WTC11 (cell line): Measurements from ENCODE around the gene MIEF2. TPM values are rescaled to one million over a fixed set of nuclear protein-coding genes. Genes with fewer than 3 reads are reported as not detected.
A peak's percentile ranks its signal among the peaks of the same experiment; 100 is the strongest.

ENCODE experiments used
- ATAC-seq: fragments of 200-7000 bp; cut with Tn5 transposase; 2 replicates; pipeline ENCODE4 v1.10.0; 2021; ENCODE audit warnings: mild to moderate bottlenecking, moderate library complexity
- CTCF ChIA-PET: fragments of 300-600 bp; sonication (Branson Sonifier 250); formaldehyde crosslinking; loops from one replicate; lab custom pipeline; 2021; ENCODE audit warnings: antibody characterized with exemption; lab: Charles Lee
- POLR2A ChIA-PET: fragments of 350-600 bp; sonication (Branson Sonifier 250); formaldehyde crosslinking; loops from one replicate; lab custom pipeline; 2021; ENCODE audit warnings: antibody characterized with exemption; lab: Charles Lee
- DNase-seq: peaks from one replicate; pipeline ENCODE4 v3.0.0; 2021; ENCODE audit warnings: low spot score
- H3K27ac Mint-ChIP-seq: 2 replicates; pipeline ENCODE4 v1.8.0; 2021; ENCODE audit warnings: mixed read lengths
- H3K27me3 Mint-ChIP-seq: 2 replicates; pipeline ENCODE4 v1.8.0; 2021; ENCODE audit warnings: low read depth, mild to moderate bottlenecking, moderate library complexity, mixed read lengths
- H3K36me3 Mint-ChIP-seq: 2 replicates; pipeline ENCODE4 v1.8.0; 2021; ENCODE audit warnings: mixed read lengths
- H3K4me1 Mint-ChIP-seq: 2 replicates; pipeline ENCODE4 v1.8.0; 2022; ENCODE audit warnings: mixed read lengths
- H3K4me3 Mint-ChIP-seq: 2 replicates; pipeline ENCODE4 v1.8.0; 2021; ENCODE audit warnings: mild to moderate bottlenecking, moderate library complexity, mixed read lengths
- H3K9me3 Mint-ChIP-seq: 2 replicates; pipeline ENCODE4 v1.8.0; 2021; ENCODE audit warnings: mixed read lengths
- ATF1 ChIP-seq: sonication (generic); formaldehyde crosslinking; IDR thresholded peaks from 2 replicates; pipeline ENCODE4 v1.8.1; 2023; ENCODE audit warnings: mild to moderate bottlenecking, moderate library complexity, missing genetic modification reagents
- CBFB ChIP-seq: sonication (generic); formaldehyde crosslinking; IDR thresholded peaks from 2 replicates; pipeline ENCODE4 v1.8.1; 2022; ENCODE audit warnings: mild to moderate bottlenecking, low read depth, missing genetic modification reagents
- ELF4 ChIP-seq: sonication (generic); formaldehyde crosslinking; IDR thresholded peaks from 2 replicates; pipeline ENCODE4 v1.8.1; 2022; ENCODE audit warnings: low read depth, mild to moderate bottlenecking, moderate library complexity, missing genetic modification reagents
- EMX1 ChIP-seq: fragments of 250-450 bp; sonication (Bioruptor Pico); IDR thresholded peaks from 2 replicates; pipeline ENCODE4 v1.8.0; 2021; ENCODE audit warnings: mild to moderate bottlenecking
- GABPB1 ChIP-seq: sonication (generic); formaldehyde crosslinking; IDR thresholded peaks from 2 replicates; pipeline ENCODE4 v1.8.1; 2023; ENCODE audit warnings: mild to moderate bottlenecking, missing genetic modification reagents
- GRHL2 ChIP-seq: fragments of 250-450 bp; sonication (Bioruptor Pico); IDR thresholded peaks from 2 replicates; pipeline ENCODE4 v1.8.0; 2022; ENCODE audit warnings: mild to moderate bottlenecking, moderate library complexity; ENCODE audit not compliant: insufficient replicate concordance, severe bottlenecking
- HMGA2 ChIP-seq: fragments of 250-450 bp; sonication (Bioruptor Pico); IDR thresholded peaks from 2 replicates; pipeline ENCODE4 v1.4.0; 2021; ENCODE audit warnings: mild to moderate bottlenecking, moderate library complexity
- NR3C1 ChIP-seq: sonication (generic); formaldehyde crosslinking; conservative IDR thresholded peaks from 2 replicates; pipeline ENCODE4 v1.8.1; 2023; ENCODE audit warnings: low read depth, mild to moderate bottlenecking, missing genetic modification reagents
- TEAD1 ChIP-seq: sonication (generic); formaldehyde crosslinking; IDR thresholded peaks from 2 replicates; pipeline ENCODE4 v1.8.0; 2022; ENCODE audit warnings: mild to moderate bottlenecking, missing genetic modification reagents
- TP53 ChIP-seq: sonication (generic); formaldehyde crosslinking; IDR thresholded peaks from 2 replicates; pipeline ENCODE4 v1.8.1; 2023; ENCODE audit warnings: mild to moderate bottlenecking, missing genetic modification reagents
- ZNF671 ChIP-seq: fragments of 250-450 bp; sonication (Bioruptor Pico); IDR thresholded peaks from 2 replicates; pipeline ENCODE4 v1.8.0; 2021; ENCODE audit warnings: mild to moderate bottlenecking
- total RNA-seq: library from RNA; stranded (reverse); gene quantifications from 3 replicates; pipeline ENCODE4 v1.2.3, GENCODE V29; 2021
- TF ChIP-seq, protein P1 (sequence below): sonication (generic); formaldehyde crosslinking; conservative IDR thresholded peaks from 2 replicates; pipeline ENCODE4 v1.8.1; 2022; ENCODE audit warnings: mild to moderate bottlenecking, missing genetic modification reagents
- TF ChIP-seq, protein P2 (sequence below): sonication (generic); formaldehyde crosslinking; IDR thresholded peaks from 2 replicates; pipeline ENCODE4 v1.8.1; 2022; ENCODE audit warnings: mild to moderate bottlenecking, moderate library complexity, missing genetic modification reagents
- TF ChIP-seq, protein P3 (sequence below): sonication (generic); formaldehyde crosslinking; IDR thresholded peaks from 2 replicates; pipeline ENCODE4 v1.8.1; 2023; ENCODE audit warnings: mild to moderate bottlenecking, missing genetic modification reagents, borderline replicate concordance
- TF ChIP-seq, protein P4 (sequence below): fragments of 250-450 bp; sonication (Bioruptor Pico); conservative IDR thresholded peaks from 2 replicates; pipeline ENCODE4 v1.9.0; 2021; ENCODE audit warnings: mild to moderate bottlenecking
- TF ChIP-seq, protein P5 (sequence below): fragments of 250-450 bp; sonication (Bioruptor Pico); IDR thresholded peaks from 2 replicates; pipeline ENCODE4 v1.9.0; 2021; ENCODE audit warnings: mild to moderate bottlenecking

Gene MIEF2
- total RNA-seq, 1 experiment from 2014 or later: 18.8 TPM

DNA sequence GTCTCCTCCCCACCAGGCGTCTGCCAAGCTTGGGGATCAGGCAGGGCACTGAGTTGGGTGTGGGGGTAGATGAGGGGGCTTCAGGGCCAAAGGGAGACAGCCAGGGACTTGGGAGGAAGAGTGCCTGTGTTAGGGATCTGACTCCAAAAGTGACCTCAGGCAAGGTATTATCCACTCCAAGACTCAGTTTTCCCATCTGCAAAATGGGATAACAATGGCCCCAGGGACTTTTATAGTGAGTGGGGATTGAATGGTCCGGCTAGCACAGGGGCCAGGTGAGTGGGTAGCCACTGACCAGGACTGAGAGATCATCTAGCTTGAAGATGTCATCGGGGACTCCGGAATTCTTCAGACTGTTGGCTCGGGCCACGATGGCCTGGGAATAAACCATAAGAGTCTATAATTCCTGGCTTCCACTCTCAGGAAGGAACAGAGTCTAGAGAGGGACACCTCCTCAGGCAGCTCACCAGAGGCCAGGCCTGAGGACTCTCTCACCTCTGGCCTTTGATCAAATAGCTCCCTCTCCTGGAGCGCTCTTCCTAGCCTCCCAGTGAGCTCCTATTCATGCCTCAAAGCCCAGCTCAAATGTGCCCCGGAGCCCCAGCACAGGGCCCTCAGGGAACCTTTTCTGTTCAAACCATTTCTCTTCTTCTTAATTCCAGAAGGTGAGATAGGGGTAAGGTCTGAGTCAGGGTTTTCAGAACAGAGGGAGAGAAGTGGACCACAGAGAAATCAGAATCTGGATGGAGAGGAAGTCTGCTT, 5.4 kb upstream of the MIEF2 start:
- peaks cover 24% of the 10 kb centered on the region for H3K4me1 Mint-ChIP-seq
- no peak overlapping the region for H3K4me3 Mint-ChIP-seq
- ATAC-seq (no peak), DNase-seq (no peak)
- TF ChIP-seq ELF4 (CRISPR knock-in tag) (no peak), HMGA2 (CRISPR knock-in tag) (no peak), ATF1 (CRISPR knock-in tag) (no peak), EMX1 (CRISPR knock-in tag) (no peak), CBFB (CRISPR knock-in tag) (no peak), TEAD1 (no peak)
- TF ChIP-seq, protein P1, sequence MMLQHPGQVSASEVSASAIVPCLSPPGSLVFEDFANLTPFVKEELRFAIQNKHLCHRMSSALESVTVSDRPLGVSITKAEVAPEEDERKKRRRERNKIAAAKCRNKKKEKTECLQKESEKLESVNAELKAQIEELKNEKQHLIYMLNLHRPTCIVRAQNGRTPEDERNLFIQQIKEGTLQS (CRISPR knock-in tag): no peak
- TF ChIP-seq, protein P2, sequence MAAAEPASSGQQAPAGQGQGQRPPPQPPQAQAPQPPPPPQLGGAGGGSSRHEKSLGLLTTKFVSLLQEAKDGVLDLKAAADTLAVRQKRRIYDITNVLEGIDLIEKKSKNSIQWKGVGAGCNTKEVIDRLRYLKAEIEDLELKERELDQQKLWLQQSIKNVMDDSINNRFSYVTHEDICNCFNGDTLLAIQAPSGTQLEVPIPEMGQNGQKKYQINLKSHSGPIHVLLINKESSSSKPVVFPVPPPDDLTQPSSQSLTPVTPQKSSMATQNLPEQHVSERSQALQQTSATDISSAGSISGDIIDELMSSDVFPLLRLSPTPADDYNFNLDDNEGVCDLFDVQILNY (CRISPR knock-in tag): no peak
- peak overlapping the region; percentile 49; the same call in 1 of the 2 replicates for H3K27ac Mint-ChIP-seq
- peaks cover 52% of the 10 kb centered on the region for H3K36me3 Mint-ChIP-seq
- no peaks in the 10 kb centered on the region for H3K27me3 Mint-ChIP-seq
- H3K9me3 Mint-ChIP-seq: no peaks in the 10 kb centered on the region
- CTCF ChIA-PET: interaction anchor here (0.9 to 1.4 kb wide), 7 partner anchors 8 to 114 kb away, joined by 3 to 8 read pairs (median 4); no protein-coding TSS in a partner anchor
- POLR2A ChIA-PET: no interaction called here

DNA sequence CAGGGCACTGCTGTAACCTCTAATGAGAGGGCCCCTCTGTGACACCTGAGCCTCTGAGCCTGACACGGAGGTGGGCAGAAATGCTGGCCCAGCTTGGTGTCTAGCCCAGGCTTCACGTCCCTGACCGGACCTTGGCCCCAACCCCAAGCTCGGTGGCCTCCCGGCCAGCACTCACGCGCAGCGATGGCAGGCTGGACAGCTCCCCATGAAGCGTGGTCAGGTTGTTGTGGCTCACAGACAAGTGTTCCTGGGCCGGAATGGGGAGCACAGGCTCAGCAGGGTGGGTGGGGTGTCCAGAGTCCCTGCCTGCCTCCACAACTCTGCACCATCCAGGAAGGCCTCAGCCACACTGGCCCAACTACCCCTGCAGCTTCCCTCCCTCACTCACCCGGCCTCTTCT, 4.1 kb upstream of the MIEF2 start:
- peaks cover 26% of the 10 kb centered on the region for H3K4me1 Mint-ChIP-seq
- ATAC-seq (no peak), DNase-seq (no peak)
- TF ChIP-seq, protein P3, sequence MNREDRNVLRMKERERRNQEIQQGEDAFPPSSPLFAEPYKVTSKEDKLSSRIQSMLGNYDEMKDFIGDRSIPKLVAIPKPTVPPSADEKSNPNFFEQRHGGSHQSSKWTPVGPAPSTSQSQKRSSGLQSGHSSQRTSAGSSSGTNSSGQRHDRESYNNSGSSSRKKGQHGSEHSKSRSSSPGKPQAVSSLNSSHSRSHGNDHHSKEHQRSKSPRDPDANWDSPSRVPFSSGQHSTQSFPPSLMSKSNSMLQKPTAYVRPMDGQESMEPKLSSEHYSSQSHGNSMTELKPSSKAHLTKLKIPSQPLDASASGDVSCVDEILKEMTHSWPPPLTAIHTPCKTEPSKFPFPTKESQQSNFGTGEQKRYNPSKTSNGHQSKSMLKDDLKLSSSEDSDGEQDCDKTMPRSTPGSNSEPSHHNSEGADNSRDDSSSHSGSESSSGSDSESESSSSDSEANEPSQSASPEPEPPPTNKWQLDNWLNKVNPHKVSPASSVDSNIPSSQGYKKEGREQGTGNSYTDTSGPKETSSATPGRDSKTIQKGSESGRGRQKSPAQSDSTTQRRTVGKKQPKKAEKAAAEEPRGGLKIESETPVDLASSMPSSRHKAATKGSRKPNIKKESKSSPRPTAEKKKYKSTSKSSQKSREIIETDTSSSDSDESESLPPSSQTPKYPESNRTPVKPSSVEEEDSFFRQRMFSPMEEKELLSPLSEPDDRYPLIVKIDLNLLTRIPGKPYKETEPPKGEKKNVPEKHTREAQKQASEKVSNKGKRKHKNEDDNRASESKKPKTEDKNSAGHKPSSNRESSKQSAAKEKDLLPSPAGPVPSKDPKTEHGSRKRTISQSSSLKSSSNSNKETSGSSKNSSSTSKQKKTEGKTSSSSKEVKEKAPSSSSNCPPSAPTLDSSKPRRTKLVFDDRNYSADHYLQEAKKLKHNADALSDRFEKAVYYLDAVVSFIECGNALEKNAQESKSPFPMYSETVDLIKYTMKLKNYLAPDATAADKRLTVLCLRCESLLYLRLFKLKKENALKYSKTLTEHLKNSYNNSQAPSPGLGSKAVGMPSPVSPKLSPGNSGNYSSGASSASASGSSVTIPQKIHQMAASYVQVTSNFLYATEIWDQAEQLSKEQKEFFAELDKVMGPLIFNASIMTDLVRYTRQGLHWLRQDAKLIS (CRISPR knock-in tag): no peak
- H3K4me3 Mint-ChIP-seq: no peak overlapping the region; the same call in 1 of the 2 replicates
- POLR2A ChIA-PET: no interaction called here
- CTCF ChIA-PET: interaction anchor here (2.5 kb wide), 1 partner anchor 9 kb away, joined by 15 read pairs; no protein-coding TSS in a partner anchor
- H3K27ac Mint-ChIP-seq: 0 out of 2 replicates have a peak overlapping the region, but pooled peaks have one; percentile 98
- peaks cover 40% of the 10 kb centered on the region for H3K36me3 Mint-ChIP-seq
- H3K27me3 Mint-ChIP-seq: no peaks in the 10 kb centered on the region
- H3K9me3 Mint-ChIP-seq: no peaks in the 10 kb centered on the region

DNA sequence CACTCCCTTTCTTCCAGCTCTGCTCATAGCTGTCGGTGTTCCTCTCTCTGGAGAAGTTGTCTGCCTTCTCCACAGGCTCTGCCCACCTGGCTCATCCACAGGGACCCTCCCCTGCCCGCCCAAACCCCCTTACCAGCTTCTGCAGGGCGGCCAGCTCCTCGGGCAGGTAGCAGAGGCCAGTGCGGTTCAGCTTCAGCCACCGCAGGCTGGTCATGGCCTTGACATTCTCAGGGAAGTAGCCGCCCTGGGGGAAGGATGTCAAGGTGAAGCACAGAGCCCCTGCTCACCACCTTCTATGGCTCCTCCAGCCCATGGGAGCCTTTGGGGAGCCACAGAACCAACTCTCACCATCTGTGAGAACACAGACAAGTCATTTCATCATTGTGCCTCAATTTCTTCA, 3.7 kb upstream of the MIEF2 start:
- no peaks in the 10 kb centered on the region for H3K27me3 Mint-ChIP-seq
- POLR2A ChIA-PET: interaction anchor here (0.9 to 1.7 kb wide), 2 partner anchors 9 to 14 kb away, joined by 6 read pairs; no protein-coding TSS in a partner anchor
- no peak for DNase-seq
- CTCF ChIA-PET: interaction anchor here (2.5 kb wide), 1 partner anchor 10 kb away, joined by 15 read pairs; no protein-coding TSS in a partner anchor
- H3K36me3 Mint-ChIP-seq: peaks cover 36% of the 10 kb centered on the region
- no peak for ATAC-seq
- peak overlapping the region; percentile 95 for H3K4me3 Mint-ChIP-seq
- H3K9me3 Mint-ChIP-seq: no peaks in the 10 kb centered on the region
- peaks cover 29% of the 10 kb centered on the region for H3K4me1 Mint-ChIP-seq
- H3K27ac Mint-ChIP-seq: peak overlapping the region; percentile 98
- TF ChIP-seq GRHL2 (CRISPR knock-in tag): no peak
- TF ChIP-seq, protein P3 (CRISPR knock-in tag): no peak
- TF ChIP-seq, protein P4, sequence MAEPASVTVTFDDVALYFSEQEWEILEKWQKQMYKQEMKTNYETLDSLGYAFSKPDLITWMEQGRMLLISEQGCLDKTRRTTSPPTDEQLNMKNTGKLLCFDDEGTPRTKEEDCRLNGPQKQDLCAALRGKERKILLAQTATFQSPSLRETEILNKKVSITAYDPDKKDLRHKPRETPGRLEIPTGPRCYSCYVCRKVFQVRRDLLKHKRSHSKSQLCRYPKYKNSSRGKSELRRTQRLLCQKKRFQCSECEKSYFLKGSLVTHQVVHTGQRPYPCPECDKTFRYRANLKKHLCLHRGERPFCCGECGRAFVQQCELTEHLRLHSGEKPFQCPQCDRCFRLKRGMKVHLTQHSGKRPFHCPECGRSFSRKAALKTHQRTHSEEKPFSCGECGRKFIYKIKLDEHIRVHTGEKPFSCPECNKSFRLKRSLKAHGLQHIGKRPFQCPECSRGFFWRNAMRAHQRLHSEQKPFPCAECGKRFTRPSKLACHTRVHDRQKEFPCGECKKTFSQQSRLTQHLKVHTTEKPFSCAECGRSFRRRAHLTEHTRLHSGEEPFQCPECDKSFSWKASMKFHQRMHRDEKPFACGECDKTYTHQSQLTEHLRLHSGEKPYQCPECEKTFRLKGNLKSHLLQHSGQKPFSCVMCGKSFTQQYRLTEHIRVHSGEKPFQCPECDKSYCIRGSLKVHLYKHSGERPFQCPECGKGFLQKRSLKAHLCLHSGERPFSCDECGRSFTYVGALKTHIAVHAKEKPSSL (CRISPR knock-in tag): no peak
- TF ChIP-seq ZNF671: no peak
- no peak for TF ChIP-seq NR3C1 (CRISPR knock-in tag)
- TF ChIP-seq TP53: no peak
- TF ChIP-seq GABPB1: no peak
- TF ChIP-seq, protein P5, sequence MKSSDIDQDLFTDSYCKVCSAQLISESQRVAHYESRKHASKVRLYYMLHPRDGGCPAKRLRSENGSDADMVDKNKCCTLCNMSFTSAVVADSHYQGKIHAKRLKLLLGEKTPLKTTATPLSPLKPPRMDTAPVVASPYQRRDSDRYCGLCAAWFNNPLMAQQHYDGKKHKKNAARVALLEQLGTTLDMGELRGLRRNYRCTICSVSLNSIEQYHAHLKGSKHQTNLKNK (CRISPR knock-in tag): no peak
